Mesenchymal stem cell (in vitro differentiated cells and primary cell): ENCODE results near the gene GRHPR.

Experiments used
- DNase-seq: peaks from one replicate; pipeline ENCODE4 v3.0.0-alpha.2; 2013
- H2AFZ ChIP-seq: one replicate; pipeline ENCODE4 v1.6.1; 2013; ENCODE audit warnings: low read depth, mild to moderate bottlenecking, control low read depth, inconsistent platforms, low read length, moderate library complexity
- H2AK5ac ChIP-seq: 2 replicates; pipeline ENCODE4 v1.6.1; 2013; ENCODE audit warnings: low read length, moderate library complexity, mild to moderate bottlenecking, inconsistent platforms; ENCODE audit not compliant: severe bottlenecking
- H2BK120ac ChIP-seq: one replicate; pipeline ENCODE4 v1.6.1; 2013; ENCODE audit warnings: low read depth, mild to moderate bottlenecking, inconsistent platforms, low read length, moderate library complexity
- H2BK12ac ChIP-seq, 2 experiments: one replicate each; pipeline ENCODE4 v1.6.1; 2013; ENCODE audit warnings: inconsistent platforms in 2 of 2, low read length in 2 of 2, mild to moderate bottlenecking in 2 of 2, moderate library complexity in 2 of 2, control low read depth in 1 of 2
- H2BK15ac ChIP-seq: one replicate; pipeline ENCODE4 v1.6.1; 2013; ENCODE audit warnings: mild to moderate bottlenecking, low read depth, inconsistent platforms; ENCODE audit not compliant: poor library complexity, severe bottlenecking
- H2BK5ac ChIP-seq: 2 replicates; pipeline ENCODE4 v1.6.1; 2013; ENCODE audit warnings: low read depth, mild to moderate bottlenecking, low read length, control low read depth, inconsistent platforms; ENCODE audit not compliant: poor library complexity, severe bottlenecking
- H3K14ac ChIP-seq, 2 experiments: one replicate each; pipeline ENCODE4 v1.6.1; 2013; ENCODE audit warnings: inconsistent platforms in 2 of 2, low read length in 2 of 2, control low read depth in 1 of 2, mild to moderate bottlenecking in 1 of 2, moderate library complexity in 1 of 2
- H3K18ac ChIP-seq, 2 experiments: one replicate each; pipeline ENCODE4 v1.6.1; 2013; ENCODE audit warnings: inconsistent platforms in 2 of 2, low read length in 2 of 2, control low read depth in 1 of 2, low read depth in 1 of 2, mild to moderate bottlenecking in 1 of 2
- H3K23ac ChIP-seq, 2 experiments: one replicate each; pipeline ENCODE4 v1.6.1; 2013; ENCODE audit warnings: inconsistent platforms in 2 of 2, low read length in 2 of 2, mild to moderate bottlenecking in 2 of 2, moderate library complexity in 2 of 2, control low read depth in 1 of 2
- H3K27ac ChIP-seq: 2 replicates; pipeline ENCODE4 v1.5.1; 2013; ENCODE audit warnings: mild to moderate bottlenecking, moderate library complexity, low read length, control low read depth, inconsistent platforms; ENCODE audit not compliant: poor library complexity, severe bottlenecking
- H3K27me3 ChIP-seq, 2 experiments: 2 replicates each; pipeline versions ENCODE4 v1.6.1 to v1.7.0; 2013; ENCODE audit warnings: low read length in 2 of 2, mild to moderate bottlenecking in 2 of 2, moderate library complexity in 2 of 2, control low read depth in 1 of 2, inconsistent platforms in 1 of 2; ENCODE audit not compliant: control insufficient read depth in 1 of 2, insufficient read depth in 1 of 2
- H3K36me3 ChIP-seq, 2 experiments: 2 replicates each; pipeline versions ENCODE4 v1.6.1 to v1.7.0; 2013; ENCODE audit warnings: low read length in 2 of 2, control low read depth in 1 of 2, inconsistent platforms in 1 of 2, low read depth in 1 of 2, mild to moderate bottlenecking in 1 of 2; ENCODE audit not compliant: insufficient read depth in 2 of 2, control insufficient read depth in 1 of 2
- H3K4ac ChIP-seq, 2 experiments: one replicate each; pipeline ENCODE4 v1.6.1; 2013; ENCODE audit warnings: inconsistent platforms in 2 of 2, low read length in 2 of 2, mild to moderate bottlenecking in 2 of 2, moderate library complexity in 2 of 2, control low read depth in 1 of 2, low read depth in 1 of 2
- H3K4me1 ChIP-seq: 2 replicates; pipeline ENCODE4 v1.6.1; 2013; ENCODE audit warnings: low read depth, low read length, control low read depth; ENCODE audit not compliant: control insufficient read depth, insufficient read depth
- H3K4me2 ChIP-seq: 2 replicates; pipeline ENCODE4 v1.6.1; 2013; ENCODE audit warnings: low read length, mild to moderate bottlenecking, inconsistent platforms; ENCODE audit not compliant: poor library complexity, severe bottlenecking
- H3K4me3 ChIP-seq, 2 experiments: 2 replicates each; pipeline versions ENCODE4 v1.5.1 to v1.7.0; 2013; ENCODE audit warnings: low read length in 2 of 2, mild to moderate bottlenecking in 2 of 2, control low read depth in 1 of 2, low read depth in 1 of 2; ENCODE audit not compliant: insufficient read depth in 1 of 2
- H3K79me1 ChIP-seq: replicated peaks from 2 replicates; pipeline ENCODE4 v1.6.1; 2013; ENCODE audit warnings: mild to moderate bottlenecking, control low read depth, low read length, inconsistent platforms; ENCODE audit not compliant: poor library complexity, severe bottlenecking
- H3K9ac ChIP-seq: 2 replicates; pipeline ENCODE4 v1.7.0; 2013; ENCODE audit warnings: mild to moderate bottlenecking, low read length, moderate library complexity
- H3K9me3 ChIP-seq: 2 replicates; pipeline ENCODE4 v1.7.0; 2013; ENCODE audit warnings: mild to moderate bottlenecking, low read length; ENCODE audit not compliant: control insufficient read depth
- H4K8ac ChIP-seq: one replicate; pipeline ENCODE4 v1.6.1; 2013; ENCODE audit warnings: inconsistent platforms, mild to moderate bottlenecking, low read length, moderate library complexity
- H4K91ac ChIP-seq: one replicate; pipeline ENCODE4 v1.6.1; 2013; ENCODE audit warnings: mild to moderate bottlenecking, low read length, inconsistent platforms
- WGBS: methylation state at CpG from one replicate; pipeline ENCODE4 v1.1.7; 2013; ENCODE audit warnings: mixed read lengths; 5-methylcytosine and 5-hydroxymethylcytosine counted together

The GRHPR gene

GRCh38 chr9:37437621-37438020 lies 15.1 kb downstream of the GRHPR start:
- Histone ChIP-seq H3K4ac (no peak overlapping the region), H3K4me1 (peaks cover 16% of the 10 kb centered on the region), H2BK5ac (no peak overlapping the region), H3K27me3 (no peaks in the 10 kb centered on the region), H3K9me3 (no peaks in the 10 kb centered on the region), H3K18ac (no peak overlapping the region), H4K91ac (no peak overlapping the region), H2AK5ac (no peak overlapping the region), H3K4me3 (no peak overlapping the region), H2AFZ (no peak overlapping the region), H3K79me1 (peaks cover 62% of the 10 kb centered on the region), H2BK120ac (no peak overlapping the region), H3K14ac (no peak overlapping the region), H2BK15ac (no peak overlapping the region), H3K36me3 (peaks cover 75 to 94% of the 10 kb centered on the region in 2 experiments), H3K23ac (no peak overlapping the region), H2BK12ac (no peak overlapping the region), H3K9ac (no peak overlapping the region), H3K27ac (no peak overlapping the region), H4K8ac (no peak overlapping the region), H3K4me2 (no peak overlapping the region)
- DNase-seq, result no peak
- 93% methylated on average over 4 of the region's 4 CpGs for WGBS

- Histone ChIP-seq H3K36me3 (peaks cover 67 to 94% of the 10 kb centered on the region in 2 experiments), H3K4ac (no peak overlapping the region), H3K79me1 (peaks cover 61% of the 10 kb centered on the region), H3K27me3 (no peaks in the 10 kb centered on the region), H3K4me3 (no peak overlapping the region), H3K23ac (no peak overlapping the region), H2BK15ac (no peak overlapping the region), H3K27ac (no peak overlapping the region), H2AFZ (no peak overlapping the region), H2BK12ac (no peak overlapping the region), H3K9me3 (no peaks in the 10 kb centered on the region), H4K91ac (no peak overlapping the region), H3K18ac (no peak overlapping the region), H3K9ac (no peak overlapping the region), H4K8ac (no peak overlapping the region), H3K4me1 (peaks cover 12% of the 10 kb centered on the region), H3K14ac (no peak overlapping the region), H3K4me2 (no peak overlapping the region), H2BK5ac (no peak overlapping the region), H2AK5ac (no peak overlapping the region), H2BK120ac (no peak overlapping the region)
- DNase-seq, result no peak
- 100% methylated on average over 3 of the region's 3 CpGs for whole genome bisulfite sequencing
These were observed 15.9 kb downstream of the GRHPR start for GRCh38 chr9:37438359-37438758.

- no peak overlapping the region for H3K14ac ChIP-seq
- no peak overlapping the region for H2BK15ac ChIP-seq
- no peaks in the 10 kb centered on the region for H3K27me3 ChIP-seq
- peaks cover 48% of the 10 kb centered on the region for H3K79me1 ChIP-seq
- H2AK5ac ChIP-seq, result no peak overlapping the region
- H4K91ac ChIP-seq, result no peak overlapping the region
- H3K4me1 ChIP-seq, result peaks cover 7% of the 10 kb centered on the region
- H3K36me3 ChIP-seq, result peaks cover 43 to 64% of the 10 kb centered on the region in 2 experiments
- no peak overlapping the region for H3K4ac ChIP-seq
- H2BK120ac ChIP-seq, result no peak overlapping the region
- no peak overlapping the region for H3K23ac ChIP-seq
- H2AFZ ChIP-seq, result no peak overlapping the region
- H4K8ac ChIP-seq, result no peak overlapping the region
- 97% methylated on average over 21 of the region's 21 CpGs for WGBS
- no peak overlapping the region for H3K27ac ChIP-seq
- H3K9me3 ChIP-seq, result no peaks in the 10 kb centered on the region
- H3K4me3 ChIP-seq, result no peak overlapping the region
- no peak overlapping the region for H3K18ac ChIP-seq
- DNase-seq, result no peak
- H2BK5ac ChIP-seq, result no peak overlapping the region
- H2BK12ac ChIP-seq, result no peak overlapping the region
- no peak overlapping the region for H3K4me2 ChIP-seq
- H3K9ac ChIP-seq, result no peak overlapping the region
These were observed 19.4 kb downstream of the GRHPR start for GRCh38 chr9:37441776-37442370.

GRCh38 chr9:37442556-37442955 lies 20.1 kb downstream of the GRHPR start:
- H3K14ac ChIP-seq, result no peak overlapping the region
- H3K4me3 ChIP-seq, result no peak overlapping the region
- H3K4me1 ChIP-seq, result peaks cover 7% of the 10 kb centered on the region
- H3K27ac ChIP-seq, result no peak overlapping the region
- H3K23ac ChIP-seq, result no peak overlapping the region
- no peak overlapping the region for H2BK120ac ChIP-seq
- no peak overlapping the region for H2BK5ac ChIP-seq
- no peak overlapping the region for H3K18ac ChIP-seq
- H4K8ac ChIP-seq, result no peak overlapping the region
- no peak overlapping the region for H4K91ac ChIP-seq
- no peak overlapping the region for H3K9ac ChIP-seq
- DNase-seq, result no peak
- peaks cover 44% of the 10 kb centered on the region for H3K79me1 ChIP-seq
- H2BK15ac ChIP-seq, result no peak overlapping the region
- H2AK5ac ChIP-seq, result no peak overlapping the region
- H3K4me2 ChIP-seq, result no peak overlapping the region
- no peak overlapping the region for H2BK12ac ChIP-seq
- 100% methylated on average over 2 of the region's 2 CpGs for WGBS
- no peak overlapping the region for H3K4ac ChIP-seq
- no peaks in the 10 kb centered on the region for H3K27me3 ChIP-seq
- H3K36me3 ChIP-seq, result peaks cover 37 to 64% of the 10 kb centered on the region in 2 experiments
- H3K9me3 ChIP-seq, result no peaks in the 10 kb centered on the region
- no peak overlapping the region for H2AFZ ChIP-seq
